Measurements from ENCODE around the gene BACH2.

The BACH2 gene

DNA sequence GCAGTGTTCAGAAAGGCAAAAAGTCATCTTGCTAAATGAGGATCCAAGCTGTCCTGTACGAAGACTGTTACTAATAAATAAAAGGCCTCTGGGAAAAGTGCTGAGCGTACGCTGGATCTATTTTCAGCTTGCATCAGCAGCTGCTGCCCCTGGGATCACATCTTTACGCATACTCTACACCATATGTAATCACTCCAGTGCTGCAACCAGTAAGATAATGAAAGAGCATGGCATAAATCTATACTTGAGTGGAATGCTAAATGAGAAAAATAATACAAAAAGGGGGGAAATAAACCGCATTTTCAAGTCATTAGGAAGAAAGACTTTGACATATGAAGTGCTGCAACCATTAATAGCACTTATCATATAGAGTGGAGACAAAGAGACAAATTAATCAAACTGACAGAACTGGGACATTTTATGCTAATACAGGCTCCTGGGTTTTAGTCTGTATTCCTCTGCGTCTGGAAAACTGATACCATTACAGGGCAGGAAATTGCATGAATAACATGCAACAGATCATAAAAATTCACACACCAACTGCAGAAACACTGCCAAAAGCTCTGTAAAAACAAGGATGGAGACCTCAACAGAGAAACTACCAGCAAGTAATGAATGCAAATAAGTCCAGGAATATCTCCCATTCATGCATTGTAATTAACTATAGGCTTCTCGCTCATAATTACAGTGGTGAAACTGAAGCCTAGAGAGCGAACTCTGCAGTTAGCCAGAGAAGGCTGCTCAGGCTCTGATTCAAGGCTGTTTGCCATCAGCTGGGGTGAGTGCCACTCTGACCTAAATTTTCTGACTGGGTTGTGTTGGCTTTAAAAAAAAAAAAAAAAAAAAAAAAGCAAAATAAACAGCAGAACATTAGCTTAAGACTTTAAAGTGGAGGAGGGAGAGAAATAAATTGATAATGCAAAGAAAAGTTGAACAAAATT is 318.6 kb downstream of the BACH2 start:
- TF ChIP-seq, protein P1, sequence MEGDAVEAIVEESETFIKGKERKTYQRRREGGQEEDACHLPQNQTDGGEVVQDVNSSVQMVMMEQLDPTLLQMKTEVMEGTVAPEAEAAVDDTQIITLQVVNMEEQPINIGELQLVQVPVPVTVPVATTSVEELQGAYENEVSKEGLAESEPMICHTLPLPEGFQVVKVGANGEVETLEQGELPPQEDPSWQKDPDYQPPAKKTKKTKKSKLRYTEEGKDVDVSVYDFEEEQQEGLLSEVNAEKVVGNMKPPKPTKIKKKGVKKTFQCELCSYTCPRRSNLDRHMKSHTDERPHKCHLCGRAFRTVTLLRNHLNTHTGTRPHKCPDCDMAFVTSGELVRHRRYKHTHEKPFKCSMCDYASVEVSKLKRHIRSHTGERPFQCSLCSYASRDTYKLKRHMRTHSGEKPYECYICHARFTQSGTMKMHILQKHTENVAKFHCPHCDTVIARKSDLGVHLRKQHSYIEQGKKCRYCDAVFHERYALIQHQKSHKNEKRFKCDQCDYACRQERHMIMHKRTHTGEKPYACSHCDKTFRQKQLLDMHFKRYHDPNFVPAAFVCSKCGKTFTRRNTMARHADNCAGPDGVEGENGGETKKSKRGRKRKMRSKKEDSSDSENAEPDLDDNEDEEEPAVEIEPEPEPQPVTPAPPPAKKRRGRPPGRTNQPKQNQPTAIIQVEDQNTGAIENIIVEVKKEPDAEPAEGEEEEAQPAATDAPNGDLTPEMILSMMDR (IDR thresholded peaks at IDR 0.05): no peak
- Mint-ChIP-seq H3K4me1 (peaks cover 18% of the 10 kb centered on the region), H3K36me3 (ENCODE audit: low read depth) (no peaks in the 10 kb centered on the region), H3K27me3 (ENCODE audit: low read depth, poor library complexity) (peaks cover 3% of the 10 kb centered on the region), H3K27ac (no peak overlapping the region), H3K4me3 (no peak overlapping the region), H3K9me3 (no peaks in the 10 kb centered on the region)
- DNase-seq: no peak

DNA sequence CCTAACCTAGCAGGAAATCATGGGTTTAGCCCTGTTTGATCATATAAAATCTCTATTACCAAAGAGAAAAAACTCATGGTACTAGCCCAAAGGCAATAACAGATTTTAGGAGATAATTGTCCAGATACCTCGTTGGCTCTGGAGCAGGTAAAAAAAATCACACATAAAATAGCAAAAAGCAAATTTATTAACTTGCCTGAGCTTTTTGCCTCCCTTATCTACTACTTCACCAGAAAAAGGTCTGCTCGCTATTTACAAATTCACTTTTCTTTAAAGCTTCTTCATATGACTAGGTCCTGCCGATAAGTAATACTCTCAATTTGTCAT is 320.0 kb downstream of the BACH2 start:
- Mint-ChIP-seq H3K4me1 (peaks cover 12% of the 10 kb centered on the region), H3K36me3 (ENCODE audit: low read depth) (peaks cover 6% of the 10 kb centered on the region), H3K27me3 (ENCODE audit: low read depth, poor library complexity) (peaks cover 3% of the 10 kb centered on the region), H3K4me3 (no peak overlapping the region), H3K27ac (peak overlapping the region; percentile 44), H3K9me3 (no peaks in the 10 kb centered on the region)
- DNase-seq: no peak
- TF ChIP-seq, protein P1 (IDR thresholded peaks at IDR 0.05): no peak

DNA sequence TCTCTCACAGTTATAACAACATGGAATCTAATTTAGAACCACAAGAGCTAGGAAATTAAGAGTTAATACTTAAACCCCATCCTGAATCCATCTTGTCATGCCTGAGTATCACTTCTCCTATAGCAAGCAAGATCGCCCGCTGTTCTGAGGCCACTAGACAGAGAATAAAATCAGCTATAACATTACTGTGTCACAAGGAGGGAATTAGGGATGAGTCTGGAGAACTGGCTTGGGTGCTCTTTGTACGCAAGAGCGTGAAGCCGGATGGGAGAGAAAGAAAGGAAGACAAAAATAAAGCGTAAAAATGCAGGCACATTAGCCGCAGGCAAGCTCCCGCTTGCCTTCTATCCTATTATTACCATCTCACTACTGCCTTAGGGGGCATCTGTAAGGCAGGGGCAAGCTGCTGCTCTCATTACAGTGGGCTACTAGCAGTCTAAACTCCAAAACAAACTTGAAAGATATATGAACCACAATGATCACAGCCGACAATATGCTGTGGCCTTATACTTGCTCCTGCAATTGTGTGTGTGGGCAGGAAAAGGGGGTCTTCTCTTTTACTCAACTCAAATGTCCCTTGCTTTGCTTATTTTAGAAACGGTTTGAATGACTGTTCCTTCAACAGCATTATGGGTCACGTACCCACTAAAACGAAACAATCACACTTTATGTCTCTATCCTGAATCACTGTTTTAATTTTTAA is 320.5 kb downstream of the BACH2 start:
- Mint-ChIP-seq H3K36me3 (ENCODE audit: low read depth) (peaks cover 6% of the 10 kb centered on the region), H3K4me3 (no peak overlapping the region), H3K27ac (peak overlapping the region; percentile 44), H3K9me3 (no peaks in the 10 kb centered on the region), H3K4me1 (peaks cover 12% of the 10 kb centered on the region), H3K27me3 (ENCODE audit: low read depth, poor library complexity) (no peaks in the 10 kb centered on the region)
- no peak for DNase-seq
- TF ChIP-seq, protein P1 (IDR thresholded peaks at IDR 0.05): no peak

DNA sequence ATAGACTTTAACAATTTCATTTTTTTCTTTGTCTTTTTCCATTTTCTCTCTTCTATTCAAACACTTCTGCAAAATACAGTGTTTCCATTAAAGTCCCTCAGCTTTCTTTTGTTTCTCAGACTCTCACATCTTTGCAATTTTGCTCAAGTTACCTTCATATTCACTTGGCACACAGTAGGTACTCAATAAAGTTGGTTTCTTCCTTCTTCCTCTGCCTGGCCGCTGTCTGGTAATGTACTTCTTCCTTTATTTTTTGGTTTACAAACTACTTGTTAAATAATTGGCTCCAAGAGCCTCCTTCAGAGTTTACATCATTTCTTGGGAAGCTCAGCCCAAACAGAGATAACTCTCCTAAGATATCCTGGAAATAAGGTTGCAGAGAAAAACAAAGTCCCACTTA is 321.3 kb downstream of the BACH2 start:
- no peak for DNase-seq
- Mint-ChIP-seq H3K4me3 (no peak overlapping the region), H3K9me3 (no peaks in the 10 kb centered on the region), H3K36me3 (ENCODE audit: low read depth) (peaks cover 6% of the 10 kb centered on the region), H3K27ac (no peak overlapping the region), H3K27me3 (ENCODE audit: low read depth, poor library complexity) (no peaks in the 10 kb centered on the region), H3K4me1 (peaks cover 12% of the 10 kb centered on the region)
- TF ChIP-seq, protein P1 (IDR thresholded peaks at IDR 0.05): no peak

DNA sequence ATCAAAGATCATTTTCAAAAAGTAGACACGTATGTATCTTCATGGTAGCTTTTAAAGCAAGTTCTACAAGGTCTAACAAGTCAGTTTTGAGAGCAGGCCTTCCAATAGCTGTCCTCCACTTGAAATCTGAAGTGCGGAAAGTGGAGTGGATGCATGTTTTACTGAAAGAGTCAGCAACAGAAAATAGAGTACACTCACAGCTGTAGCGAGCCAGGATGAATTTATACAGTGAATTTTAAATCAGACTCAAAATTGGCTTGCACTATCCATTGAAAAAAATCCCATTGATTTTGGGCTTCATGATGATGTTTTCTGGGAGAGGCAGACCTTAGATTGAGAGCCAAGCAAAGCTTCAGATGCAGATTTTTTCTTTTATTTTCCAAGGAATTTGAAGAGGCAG is 321.8 kb downstream of the BACH2 start:
- no peaks in the 10 kb centered on the region for H3K9me3 Mint-ChIP-seq
- DNase-seq: no peak
- H3K27ac Mint-ChIP-seq: no peak overlapping the region
- peaks cover 12% of the 10 kb centered on the region for H3K4me1 Mint-ChIP-seq
- H3K4me3 Mint-ChIP-seq: no peak overlapping the region
- H3K36me3 Mint-ChIP-seq (ENCODE audit: low read depth): peaks cover 6% of the 10 kb centered on the region
- TF ChIP-seq, protein P1 (IDR thresholded peaks at IDR 0.05): no peak
- no peaks in the 10 kb centered on the region for H3K27me3 Mint-ChIP-seq (ENCODE audit: low read depth, poor library complexity)

All from nephron progenitor cell (in vitro differentiated cells).